ENCODE results near the gene RHOH.

RHOH gene

DNA sequence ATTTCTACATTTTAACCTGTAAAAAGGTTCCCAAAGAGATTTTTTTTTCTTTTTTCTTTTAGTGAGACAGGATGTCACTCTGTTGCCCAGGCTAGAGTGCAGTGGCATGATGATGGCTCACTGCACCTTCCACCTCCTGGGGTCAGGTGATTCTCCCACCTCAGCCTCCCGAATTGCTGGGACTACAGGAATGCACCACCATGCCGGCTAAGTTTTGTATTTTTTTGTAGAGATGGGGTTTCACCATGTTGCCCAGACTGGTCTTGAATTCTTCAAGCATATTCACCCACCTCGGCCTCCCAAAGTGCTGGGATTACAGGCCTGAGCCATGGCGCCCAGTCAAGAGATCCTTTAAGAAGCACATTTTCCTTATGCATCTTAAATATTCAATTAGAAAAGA, 12.6 kb downstream of the RHOH start:
- DNase-seq = no peak

DNA sequence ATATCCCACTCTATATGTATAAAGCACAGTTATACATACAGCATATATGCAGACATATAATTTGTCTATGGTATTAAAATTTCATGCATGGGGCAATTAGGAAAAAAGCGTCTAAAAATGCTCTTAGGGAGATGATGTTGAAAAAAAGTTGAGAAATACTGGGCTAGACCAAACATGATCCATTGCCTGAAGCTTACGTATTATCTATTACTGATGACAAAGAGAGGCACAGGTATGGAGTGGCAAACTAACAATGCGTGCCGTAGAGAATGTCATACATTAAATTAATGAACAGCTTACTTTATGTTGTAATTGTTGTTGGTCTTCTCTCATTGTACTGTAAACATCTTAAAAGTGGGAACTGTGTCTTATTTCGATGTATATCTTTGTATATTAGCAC, 13.9 kb downstream of the RHOH start:
- no peak for DNase-seq

DNA sequence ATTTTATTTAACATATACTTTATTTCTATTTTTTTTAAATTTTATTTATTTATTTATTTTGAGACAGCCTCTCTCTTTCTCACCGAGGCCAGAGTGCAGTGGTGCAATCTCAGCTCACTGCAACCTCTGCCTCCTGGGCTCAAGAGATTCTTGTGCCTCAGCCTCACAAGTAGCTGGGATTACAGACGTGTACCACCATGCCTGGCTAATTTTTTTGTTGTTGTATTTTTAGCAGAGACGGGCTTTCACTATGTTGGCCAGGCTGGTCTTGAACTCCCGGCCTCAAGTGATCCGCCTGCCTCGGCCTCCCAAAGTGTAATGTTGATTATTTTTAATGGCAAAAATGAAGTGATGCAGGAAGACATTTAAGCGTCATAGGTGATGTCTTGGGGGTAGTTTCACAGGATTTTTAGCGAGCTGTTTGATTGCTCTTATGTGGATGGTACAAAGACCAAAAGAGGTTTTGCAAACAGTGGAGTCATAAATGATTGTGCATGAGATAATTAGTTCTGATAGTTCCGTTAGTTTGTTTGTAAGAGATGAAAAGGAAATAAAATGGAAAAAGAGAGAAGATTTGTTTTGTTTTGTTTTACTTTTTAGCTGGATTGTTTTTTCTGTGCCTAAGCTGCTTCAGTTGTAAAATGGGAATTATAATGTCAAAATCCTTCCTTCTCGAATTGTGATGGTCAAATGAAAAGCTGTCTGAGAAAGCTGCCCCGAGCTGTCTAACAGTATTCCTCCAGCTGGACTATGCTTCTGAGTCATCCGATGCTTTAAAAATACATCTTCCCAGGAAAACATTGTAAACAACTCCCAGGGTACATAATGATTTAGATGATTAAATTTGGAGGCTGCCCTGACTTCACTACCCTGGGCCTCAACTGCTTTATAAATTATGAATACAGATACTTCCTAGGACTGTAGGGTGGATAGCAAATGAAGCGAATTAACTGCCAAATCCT, 14.7 kb downstream of the RHOH start:
- DNase-seq = no peak

DNA sequence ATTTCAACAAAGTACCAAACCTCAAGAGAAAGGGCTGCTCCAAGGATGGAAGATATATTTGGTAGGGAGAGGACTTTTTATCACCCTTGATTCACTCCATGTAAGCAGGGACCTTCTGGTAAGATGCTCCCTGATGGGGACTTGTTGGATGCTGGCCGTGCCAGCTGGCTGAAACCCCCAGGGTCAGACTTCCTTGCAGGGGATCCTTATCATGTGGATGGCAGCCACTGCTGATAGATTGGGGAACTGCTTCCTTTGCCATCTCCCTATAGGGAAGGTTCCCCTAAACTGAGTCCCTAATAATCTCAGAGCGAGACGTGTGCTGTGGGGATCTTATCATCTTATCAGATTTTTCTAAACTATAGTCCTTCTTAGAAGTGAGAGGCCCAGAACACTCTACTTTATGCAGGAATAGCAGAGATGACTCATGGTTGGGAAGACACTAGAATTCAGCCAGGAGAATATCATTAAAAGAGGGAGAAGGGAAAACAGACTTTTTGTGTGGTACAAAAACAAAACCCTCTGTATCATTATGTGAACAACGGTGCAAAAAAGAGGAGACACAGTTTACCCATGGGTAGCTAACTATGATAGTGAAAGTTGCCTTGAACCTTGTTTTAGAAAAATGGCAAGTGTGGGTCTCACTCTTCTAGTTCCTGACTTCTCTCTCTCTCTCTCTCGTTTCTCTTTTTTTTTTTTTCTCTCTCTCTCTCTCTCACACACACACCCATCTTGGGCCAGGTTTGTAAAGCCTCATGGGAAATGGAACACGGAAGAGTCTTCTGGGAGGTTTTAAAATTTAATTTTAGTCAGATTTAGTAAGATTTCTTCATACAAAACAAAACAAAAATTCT, 16.1 kb downstream of the RHOH start:
- no peak for DNase-seq

DNA sequence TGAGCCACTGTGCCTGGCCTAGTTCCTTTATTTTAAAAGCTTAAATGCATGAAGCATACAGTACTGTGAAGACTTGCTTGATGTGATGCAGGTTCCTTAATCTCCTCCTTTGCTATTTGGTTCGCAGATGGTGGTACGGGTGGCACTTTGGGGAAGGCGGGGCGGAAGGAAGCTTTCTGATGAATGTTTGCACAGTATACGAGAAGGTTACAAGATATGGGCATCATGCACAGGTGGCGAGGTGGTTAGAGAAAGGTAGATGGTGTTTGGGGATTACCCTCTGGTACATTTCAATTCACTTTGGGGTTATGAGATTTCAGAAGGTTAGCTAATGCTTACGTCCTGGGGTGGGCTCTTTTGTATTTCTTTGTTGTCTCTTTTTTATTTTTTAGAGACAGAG, 17.2 kb downstream of the RHOH start:
- DNase-seq = no peak

DNA sequence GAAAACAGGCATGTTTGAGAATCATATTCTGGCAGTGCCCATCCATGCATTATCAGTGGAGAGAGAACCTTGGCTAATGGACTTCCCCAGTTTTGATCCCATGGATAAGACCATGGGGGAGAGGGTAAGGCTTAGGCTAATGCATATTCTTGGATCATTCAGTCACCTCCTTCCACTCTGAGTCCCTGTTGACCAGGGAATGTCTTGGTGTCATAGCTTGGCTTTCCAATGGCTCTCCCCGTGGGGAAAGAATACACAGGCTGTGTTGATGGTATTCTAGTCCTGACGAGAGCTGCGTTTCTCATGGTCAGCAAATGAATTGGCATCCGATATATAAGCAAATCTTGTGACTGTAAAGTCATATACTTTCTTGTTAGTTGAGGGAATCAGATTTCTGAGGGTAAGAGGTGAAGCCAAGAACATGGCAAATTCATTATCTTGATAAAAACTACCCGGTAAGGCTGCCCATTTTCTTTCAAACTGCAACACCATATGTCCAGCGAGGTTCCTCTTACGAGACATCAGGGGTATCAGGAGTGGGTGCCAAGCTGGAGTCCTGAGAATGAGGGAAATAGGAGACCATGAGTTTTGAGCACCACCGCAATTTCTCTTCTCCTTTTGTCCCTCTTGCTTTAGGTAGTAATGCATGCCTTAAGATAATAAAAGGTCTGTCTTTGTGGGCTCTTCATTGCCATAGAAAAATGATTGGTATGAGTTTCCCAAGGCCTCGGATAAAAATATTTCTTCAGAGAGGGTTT, 18.0 kb downstream of the RHOH start:
- no peak for DNase-seq

DNA sequence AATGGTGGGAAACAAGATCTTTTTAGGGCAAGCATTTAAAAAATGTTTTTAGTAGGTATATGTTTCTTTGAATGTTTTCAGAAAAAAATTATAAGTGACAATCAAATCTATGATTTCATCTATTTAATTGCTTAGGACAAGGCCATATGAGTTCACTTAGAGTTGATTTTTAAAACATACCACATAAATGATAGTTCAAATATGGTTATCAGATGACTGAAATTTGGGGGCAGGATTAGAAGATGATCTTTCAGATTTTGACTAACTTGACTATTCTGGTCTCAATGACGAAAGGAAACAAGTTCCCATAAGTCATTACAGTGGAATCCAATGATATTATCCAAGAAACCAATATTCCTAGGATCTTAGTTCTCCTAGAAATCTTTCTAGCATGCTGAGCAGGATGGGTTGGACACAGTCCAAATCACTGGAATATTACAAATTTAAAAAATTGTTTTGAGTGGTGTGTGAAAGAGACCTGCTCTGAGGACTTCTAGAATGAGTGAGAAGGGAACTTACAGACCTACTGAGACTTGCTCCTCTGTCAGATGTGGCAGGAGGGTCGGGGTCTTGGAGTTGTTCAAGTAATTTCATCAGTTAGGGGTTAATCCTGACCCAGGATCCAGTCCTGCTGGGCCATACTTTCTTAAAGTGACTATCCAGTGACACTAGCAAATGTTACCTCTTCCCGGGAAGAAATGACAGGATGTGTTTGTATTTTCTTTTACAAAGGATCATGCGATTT, 20.0 kb downstream of the RHOH start:
- DNase-seq = no peak

DNA sequence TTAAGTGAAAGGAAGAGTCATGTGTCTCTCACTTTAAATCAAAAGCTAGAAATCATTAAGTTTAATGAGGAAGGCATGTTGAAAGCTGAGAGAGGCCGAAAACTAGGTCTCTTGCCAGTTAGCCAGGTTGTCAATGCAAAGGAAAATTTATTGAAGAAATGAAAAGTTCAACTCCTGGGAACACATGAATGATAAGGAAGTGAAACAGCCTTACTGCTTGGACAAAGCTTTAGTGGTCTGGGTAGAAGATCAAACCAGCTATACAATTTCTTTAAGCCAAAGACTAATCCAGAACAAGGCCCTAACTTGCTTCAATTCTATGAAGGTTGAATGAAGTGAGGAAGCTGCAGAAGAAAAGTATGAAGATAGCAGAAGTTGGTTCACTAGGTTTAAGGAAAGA, 24.9 kb downstream of the RHOH start:
- DNase-seq = no peak

DNA sequence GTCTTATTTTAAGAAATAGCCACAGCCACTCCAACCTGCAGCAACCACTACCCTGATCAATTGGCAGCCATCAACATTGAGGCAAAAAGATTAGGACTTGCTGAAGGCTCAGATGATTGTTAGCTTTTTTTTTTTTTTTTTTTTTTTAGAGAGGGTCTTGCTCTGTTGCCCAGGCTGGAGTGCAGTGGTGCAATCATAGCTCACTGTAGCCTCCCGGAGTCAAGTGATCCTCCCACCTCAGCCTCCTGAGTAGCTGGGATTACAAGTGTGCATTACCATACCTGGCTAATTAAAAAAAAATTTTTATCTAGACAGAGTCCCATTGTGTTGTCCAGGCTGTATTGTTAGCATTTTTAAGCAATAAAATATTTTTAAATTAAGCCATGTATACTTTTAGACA, 26.5 kb downstream of the RHOH start:
- DNase-seq = no peak

DNA sequence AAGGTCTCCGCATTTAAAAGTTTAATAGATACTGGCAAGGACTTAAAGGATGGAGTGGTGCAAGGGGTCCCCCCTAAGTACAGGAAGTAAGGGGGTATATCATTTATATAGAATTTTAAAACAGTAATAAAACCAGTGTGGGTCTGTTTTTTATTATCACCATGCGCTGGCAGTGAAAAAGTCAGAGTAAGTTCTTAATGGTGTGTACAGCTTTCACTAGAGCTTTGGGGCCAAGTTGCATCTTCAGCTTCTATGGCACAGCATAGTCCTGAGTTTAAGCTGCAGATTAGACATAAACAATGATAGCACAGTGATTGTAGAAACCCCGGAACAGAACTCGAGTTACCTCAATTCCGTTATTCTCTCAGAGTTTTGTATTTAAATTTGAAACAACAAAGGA, 27.6 kb downstream of the RHOH start:
- DNase-seq = no peak

DNA sequence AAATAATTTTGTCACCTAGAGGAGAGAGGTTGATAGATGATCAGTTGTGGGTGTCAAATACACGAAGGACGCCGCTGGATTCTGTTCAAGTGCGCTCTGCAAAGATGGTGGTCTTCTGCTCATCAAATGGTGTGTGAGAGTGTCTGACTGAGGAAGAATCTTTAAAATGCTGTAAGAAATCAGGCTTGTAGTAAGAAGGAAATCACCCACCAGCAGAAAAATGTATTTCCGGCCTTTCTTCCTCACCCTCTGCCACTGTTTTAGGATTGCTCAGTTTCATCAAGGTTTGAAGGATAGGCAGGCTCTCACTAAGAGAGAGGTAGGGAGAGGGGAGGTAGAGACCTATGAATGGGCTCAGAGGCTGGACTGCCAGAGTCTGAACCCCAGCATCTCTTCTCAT, 28.7 kb downstream of the RHOH start:
- DNase-seq = no peak

DNA sequence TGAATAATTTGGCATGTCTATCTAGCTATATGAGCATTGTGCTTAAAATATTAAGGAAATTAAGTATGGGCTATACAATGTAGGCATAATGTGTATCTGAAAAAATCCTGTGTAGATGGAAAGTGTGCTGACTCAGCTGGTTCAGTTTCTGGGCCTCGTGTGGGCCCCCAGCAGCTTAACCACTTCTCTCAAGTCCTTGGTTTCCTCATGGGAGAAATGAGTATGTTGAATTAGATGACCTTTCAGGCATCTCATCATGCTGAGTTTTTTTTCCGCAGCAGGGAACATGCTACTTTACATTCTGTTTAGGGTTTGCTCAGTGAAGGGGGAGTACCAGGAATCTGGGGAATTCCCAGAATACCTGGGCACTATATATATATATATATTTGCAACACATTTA, 30.5 kb downstream of the RHOH start:
- DNase-seq = no peak

DNA sequence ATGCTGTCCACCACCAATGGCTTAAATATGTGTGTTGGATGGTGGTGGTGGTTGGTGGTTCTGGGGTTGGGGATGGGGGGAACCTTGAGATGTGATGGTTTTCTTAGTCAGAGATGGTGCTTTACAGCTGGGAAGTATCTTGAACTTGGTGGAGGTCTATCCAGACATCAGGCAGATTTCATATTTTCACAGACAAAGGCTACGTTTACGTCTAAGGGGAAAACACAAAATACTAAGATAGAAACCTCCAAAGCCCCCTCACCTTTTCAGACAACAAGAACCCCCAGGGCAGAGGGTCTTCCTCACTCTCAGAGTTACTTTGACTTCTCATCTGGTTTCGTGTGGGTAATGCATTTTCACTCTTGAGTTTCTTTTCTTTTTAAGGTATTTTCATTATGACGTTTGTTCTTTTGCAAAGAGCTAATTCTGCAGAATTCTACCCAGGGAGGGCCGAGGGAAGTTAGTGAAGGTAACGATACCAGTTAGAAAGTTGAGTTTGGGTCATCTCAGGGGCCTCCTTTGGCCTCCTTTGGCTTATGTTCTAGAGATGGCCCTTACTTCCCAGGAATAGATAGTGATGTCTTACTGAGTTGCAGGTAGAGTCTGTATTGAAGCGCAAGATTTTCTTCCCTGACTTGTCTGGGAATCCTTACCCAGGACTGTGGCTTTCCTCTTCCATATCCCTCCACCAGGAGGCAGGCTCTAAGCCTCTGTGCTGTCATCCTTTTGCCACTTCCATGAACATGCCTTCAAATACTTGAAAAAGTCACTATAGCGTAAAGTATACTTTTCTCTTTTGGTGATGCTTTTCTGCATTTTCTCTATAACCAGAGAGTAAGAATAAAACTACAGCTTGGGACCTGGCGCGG, 31.9 kb downstream of the RHOH start:
- DNase-seq = no peak

DNA sequence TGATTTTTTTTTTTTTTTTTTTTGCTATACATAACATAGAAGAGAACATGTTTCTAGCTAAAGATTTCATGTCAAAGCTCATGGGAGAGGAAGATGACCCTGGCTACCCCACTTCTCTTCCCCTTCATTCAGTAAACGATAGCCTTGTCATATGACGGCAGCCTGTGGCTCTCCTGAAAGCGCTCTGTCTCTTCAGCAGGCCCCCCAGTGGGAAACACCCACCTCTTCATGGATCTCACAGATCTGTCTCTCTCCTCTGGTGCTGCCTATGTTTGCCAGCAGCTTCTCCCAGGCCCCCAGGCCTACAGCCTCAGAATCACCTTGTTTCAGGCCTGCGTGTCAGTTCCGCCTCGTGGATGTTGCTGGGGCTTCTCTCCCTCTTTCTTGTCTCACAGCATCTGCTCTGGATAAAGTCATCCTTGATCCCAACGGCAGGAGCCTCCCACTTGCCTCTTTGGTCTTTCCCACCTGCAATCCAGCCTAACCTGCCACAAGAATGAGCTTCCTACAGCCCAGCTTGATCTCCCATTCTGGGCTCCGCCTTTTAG, 34.6 kb downstream of the RHOH start:
- no peak for DNase-seq

DNA sequence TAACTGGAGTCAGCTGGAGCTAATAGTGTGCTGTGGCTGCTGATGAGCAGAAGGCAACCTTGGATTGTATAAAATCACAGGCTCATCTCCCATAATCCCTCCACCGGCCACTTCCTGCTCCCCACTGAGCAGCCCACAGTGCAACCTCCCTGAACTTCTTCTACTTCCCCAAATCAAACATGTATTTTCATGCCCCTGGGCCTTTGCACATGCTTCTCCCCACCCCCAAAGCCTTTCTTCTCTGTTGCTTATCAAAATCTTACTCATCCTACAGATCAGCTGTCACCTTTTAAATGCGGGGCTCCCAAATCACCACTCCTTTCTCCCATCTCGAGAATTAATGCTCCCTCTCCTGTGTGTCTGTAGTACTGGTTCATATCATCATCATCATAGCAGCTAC, 35.8 kb downstream of the RHOH start:
- DNase-seq = no peak

DNA sequence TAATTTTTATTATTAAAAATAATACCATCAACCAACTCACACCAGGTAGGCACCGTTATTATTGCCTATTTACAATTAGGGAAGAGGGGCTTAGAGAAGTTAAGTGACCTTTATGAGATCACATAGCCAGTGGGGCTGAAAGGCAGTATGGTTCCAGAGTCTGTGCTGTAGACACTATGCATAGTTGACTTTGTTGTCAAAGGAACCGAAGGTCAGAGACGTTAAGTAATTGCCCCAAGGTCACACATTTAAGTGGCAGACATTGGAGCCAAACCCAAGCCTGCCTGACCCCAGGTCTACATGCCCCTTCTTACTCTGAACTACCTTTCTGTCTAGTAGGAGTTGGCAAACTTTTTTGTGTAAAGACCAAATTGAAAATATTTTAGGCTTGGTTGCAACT, 36.4 kb downstream of the RHOH start:
- no peak for DNase-seq

DNA sequence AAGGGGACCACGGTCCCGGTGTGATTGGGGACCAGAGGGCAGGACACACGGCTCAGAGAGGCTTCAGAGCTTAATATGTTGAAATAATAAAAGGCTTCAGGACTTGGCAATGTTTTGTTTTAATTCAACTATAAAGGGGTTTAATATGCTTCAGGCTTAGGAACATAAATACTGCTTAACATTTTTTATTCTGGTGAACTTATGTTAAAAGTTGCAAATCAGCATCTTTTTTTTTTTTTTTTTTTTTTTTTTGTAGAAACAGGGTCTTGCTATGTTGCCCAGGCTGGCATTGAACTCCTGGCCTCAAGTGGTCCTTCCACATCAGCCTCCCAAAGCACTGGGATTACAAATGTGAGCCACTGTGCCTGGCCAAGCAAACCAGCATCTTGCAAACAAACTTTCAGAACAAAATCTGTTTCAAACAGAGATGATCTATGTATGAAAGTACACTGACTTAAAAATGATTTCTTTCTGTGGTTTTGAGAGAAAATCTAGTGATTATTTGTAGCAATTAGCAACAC, 37.7 kb downstream of the RHOH start:
- no peak for DNase-seq

DNA sequence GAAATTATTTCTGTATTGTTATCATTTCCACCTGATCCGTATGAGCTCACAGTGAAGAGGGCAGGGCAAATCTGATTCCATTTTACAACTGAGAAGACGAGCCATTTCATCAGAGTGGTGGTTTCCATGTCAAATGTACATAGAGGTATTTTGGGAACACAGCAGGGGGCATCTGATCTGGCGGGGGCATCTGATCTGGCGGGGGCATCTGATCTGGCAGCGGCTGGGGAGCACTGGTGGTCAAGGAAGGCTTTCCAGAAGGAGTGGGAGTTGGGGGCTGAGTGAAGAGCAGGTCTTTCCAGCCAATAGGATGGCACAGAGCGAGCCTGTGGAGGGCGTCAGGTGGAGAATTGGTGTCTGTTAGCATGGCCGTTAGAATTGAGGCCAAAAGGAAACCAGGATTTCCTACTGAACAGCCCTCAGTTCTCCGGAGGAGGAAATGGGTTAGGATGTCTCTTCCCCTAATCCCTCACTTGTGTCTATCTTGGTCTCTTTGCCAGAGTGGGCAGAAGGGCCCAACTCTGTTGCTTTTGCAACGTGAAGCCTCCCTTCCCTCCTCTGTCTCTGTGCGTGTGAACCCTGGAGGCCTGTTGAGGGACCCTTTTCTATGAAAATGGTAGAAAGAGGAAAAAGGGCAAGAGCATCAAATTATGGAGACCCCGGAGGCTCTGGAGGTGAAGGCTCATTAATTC, 41.3 kb downstream of the RHOH start:
- DNase-seq = no peak

DNA sequence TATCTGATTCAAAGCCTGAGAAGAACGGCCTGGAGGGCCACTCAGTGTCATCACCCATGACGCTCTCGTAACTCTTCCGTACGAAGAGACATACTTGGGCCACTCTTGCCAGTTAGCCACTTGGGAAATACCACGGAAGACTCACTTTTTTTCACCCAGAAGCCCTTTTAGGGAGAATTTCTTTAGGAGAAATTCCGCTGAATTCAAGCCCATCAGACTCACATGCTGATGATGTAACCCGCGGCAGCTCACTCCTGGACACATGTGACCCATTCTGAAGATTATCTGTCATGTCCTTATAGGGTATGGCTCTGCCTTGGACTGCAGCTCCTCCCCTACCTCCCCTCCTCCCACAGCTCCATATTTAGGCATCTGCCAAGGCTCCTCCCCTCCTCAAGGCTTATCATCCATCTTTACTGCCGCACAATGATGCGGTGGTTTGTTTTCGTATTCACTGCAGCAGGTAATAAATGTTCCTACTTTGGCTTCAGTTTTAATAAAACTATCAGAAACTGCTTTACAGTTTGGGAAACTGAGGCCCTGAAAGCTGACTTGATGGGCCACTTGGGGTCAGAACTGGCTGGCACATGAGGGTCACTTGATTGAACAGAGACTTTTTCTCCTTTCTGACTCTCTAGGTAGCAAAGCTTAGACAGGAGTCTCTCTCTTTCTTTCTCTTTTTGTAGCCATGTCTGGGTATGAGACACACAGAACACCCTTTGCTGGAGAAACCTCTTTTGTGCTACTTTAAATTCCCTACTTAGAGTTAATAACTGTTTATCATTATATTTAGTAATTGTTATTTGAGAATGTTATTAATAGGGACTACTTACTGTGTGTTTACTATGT, 42.1 kb downstream of the RHOH start:
- no peak for DNase-seq
